Uterus (tissue), 4 donors: ENCODE data around the gene SBF2. TPM values are rescaled to one million over a fixed set of nuclear protein-coding genes. Genes with fewer than 3 reads are reported as not detected.
A peak's percentile ranks its signal among the peaks of the same experiment; 100 is the strongest.

Experiments
- DNase-seq, 2 donors: peaks; one replicate each; pipeline ENCODE4 v3.0.0-alpha.2; 2019 to 2020
- H3K27ac ChIP-seq, 2 donors: fragments of 200-600 bp; sonication (generic); 1 replicate in 1 of 2; 2 replicates in 1 of 2; pipeline ENCODE4 v1.5.1; 2016 to 2018
- H3K27me3 ChIP-seq, 2 donors: fragments of 200-600 bp; sonication (generic); one replicate each; pipeline ENCODE4 v1.5.1; 2018 to 2019; ENCODE audit warnings: control low read depth in 1 of 2
- H3K36me3 ChIP-seq, 2 donors: fragments of 200-600 bp; sonication (generic); one replicate each; pipeline ENCODE4 v1.5.1; 2019; ENCODE audit warnings: control low read depth in 1 of 2
- H3K4me1 ChIP-seq, 2 donors: fragments of 200-600 bp; sonication (generic); one replicate each; pipeline ENCODE4 v1.5.1; 2018 to 2019; ENCODE audit warnings: control low read depth in 1 of 2
- H3K4me3 ChIP-seq, 2 donors: fragments of 200-600 bp; sonication (generic); 1 replicate in 1 of 2; 2 replicates in 1 of 2; pipeline ENCODE4 v1.5.1; 2018 to 2019; ENCODE audit warnings: mild to moderate bottlenecking in 1 of 2
- H3K9me3 ChIP-seq, 2 donors: fragments of 200-600 bp; sonication (generic); one replicate each; pipeline ENCODE4 v1.5.1; 2019; ENCODE audit warnings: control low read depth in 1 of 2
- POLR2A ChIP-seq, 2 donors: fragments of 450-650 bp; IDR thresholded peaks; one replicate each; pipeline ENCODE4 v1.6.1; 2016; ENCODE audit warnings: antibody characterized with exemption in 2 of 2, mild to moderate bottlenecking in 1 of 2, moderate library complexity in 1 of 2
- intact Hi-C: fragments of 100-400 bp; cut with DNase I; formaldehyde crosslinking; loops from one replicate; pipeline ENCODE4 v1.15.1; 2023; ENCODE audit warnings: low total_unique reads
- total RNA-seq, 4 donors: library from RNA; depleted of rRNA in 3 of 4; stranded (reverse); fragments of >200 nt in 3 of 4; gene quantifications; one replicate each; pipeline versions ENCODE4 v1.1.0 to v1.2.4, GENCODE V29; 2014 to 2023
- TF ChIP-seq, protein P1 (sequence below), 4 experiments: fragments of 200-600 bp in 2 of 4; fragments of 450-650 bp in 2 of 4; sonication (generic) in 2 of 4; IDR thresholded peaks; one replicate each; pipeline ENCODE4 v1.5.1; 2016 to 2019; ENCODE audit warnings: antibody characterized with exemption in 4 of 4, mild to moderate bottlenecking in 2 of 4, moderate library complexity in 1 of 4
- donor health status: DM: yes; HTN: yes; CAD: no.

Gene SBF2
- total RNA-seq, 4 donors from 2014 or later: 45.0 to 202 (median 98.0) TPM

DNA sequence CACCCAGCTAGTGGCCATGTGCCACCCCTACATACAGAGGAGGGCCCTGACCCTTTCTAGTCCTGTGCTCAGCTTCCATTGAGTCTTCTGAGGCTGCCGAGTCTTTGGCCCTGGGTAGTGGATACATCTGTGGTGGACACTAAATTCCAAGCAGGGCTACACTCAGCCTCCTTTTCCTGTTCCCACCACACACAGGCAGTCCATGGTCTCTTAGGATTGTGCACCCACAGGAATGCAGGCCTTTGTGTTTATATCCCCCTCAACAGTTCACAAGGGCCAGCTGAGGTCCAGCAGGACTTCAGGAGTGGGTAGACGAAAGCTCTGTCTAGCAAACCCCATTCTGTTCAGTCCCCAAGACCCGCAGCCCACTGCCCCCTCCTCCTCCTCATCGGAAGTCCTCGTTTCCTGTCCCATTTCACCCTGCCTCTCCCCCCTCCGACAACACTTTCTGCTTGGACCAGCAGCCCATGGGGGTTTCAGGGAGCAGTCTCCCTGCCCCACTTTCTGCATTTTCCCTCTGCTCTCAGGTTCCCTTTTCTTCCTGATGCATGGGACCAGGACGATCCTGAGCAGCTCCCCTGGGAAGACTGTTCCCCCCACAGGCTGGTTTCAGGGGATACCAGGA lies 538.3 kb downstream of the SBF2 start:
- peak overlapping the region; percentile 15 to 61 for H3K27ac ChIP-seq
- no peaks in the 10 kb centered on the region for H3K27me3 ChIP-seq
- no peaks in the 10 kb centered on the region for H3K36me3 ChIP-seq
- intact Hi-C loops: loop anchor here (10.0 kb wide), 2 partner anchors 219 to 569 kb away; no protein-coding TSS in a partner anchor
- peaks cover 7 to 9% of the 10 kb centered on the region in 2 donors for H3K4me1 ChIP-seq
- DNase-seq: no peak
- no peak overlapping the region for H3K4me3 ChIP-seq
- H3K9me3 ChIP-seq: no peaks in the 10 kb centered on the region
- TF ChIP-seq, protein P1, sequence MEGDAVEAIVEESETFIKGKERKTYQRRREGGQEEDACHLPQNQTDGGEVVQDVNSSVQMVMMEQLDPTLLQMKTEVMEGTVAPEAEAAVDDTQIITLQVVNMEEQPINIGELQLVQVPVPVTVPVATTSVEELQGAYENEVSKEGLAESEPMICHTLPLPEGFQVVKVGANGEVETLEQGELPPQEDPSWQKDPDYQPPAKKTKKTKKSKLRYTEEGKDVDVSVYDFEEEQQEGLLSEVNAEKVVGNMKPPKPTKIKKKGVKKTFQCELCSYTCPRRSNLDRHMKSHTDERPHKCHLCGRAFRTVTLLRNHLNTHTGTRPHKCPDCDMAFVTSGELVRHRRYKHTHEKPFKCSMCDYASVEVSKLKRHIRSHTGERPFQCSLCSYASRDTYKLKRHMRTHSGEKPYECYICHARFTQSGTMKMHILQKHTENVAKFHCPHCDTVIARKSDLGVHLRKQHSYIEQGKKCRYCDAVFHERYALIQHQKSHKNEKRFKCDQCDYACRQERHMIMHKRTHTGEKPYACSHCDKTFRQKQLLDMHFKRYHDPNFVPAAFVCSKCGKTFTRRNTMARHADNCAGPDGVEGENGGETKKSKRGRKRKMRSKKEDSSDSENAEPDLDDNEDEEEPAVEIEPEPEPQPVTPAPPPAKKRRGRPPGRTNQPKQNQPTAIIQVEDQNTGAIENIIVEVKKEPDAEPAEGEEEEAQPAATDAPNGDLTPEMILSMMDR (IDR thresholded peaks at IDR 0.05): no peak
- TF ChIP-seq POLR2A (IDR thresholded peaks at IDR 0.05): no peak

DNA sequence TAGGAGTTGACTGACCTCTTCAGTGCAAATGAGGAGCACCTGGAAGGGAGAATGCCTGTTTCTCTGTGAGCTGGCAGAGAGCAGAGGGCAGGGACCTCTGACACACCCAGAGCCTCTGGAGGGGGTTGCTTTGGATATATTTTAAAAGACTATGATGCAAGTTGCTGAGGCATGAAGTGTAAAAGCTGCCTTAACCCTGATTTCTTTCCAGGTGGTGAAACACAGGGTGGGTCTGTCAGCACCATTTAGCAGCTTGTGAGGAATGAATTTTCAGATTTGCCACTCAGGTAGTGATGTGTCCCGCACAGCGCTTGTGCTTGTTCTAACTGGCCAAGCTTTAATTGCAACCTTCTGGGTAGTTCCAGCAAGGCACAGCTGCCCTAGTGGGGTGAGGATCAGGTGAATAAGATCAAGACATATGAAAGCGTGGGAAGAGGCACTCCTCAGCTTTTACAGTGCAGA lies 540.0 kb downstream of the SBF2 start:
- no peaks in the 10 kb centered on the region for H3K9me3 ChIP-seq
- peaks cover under 1 to 3% of the 10 kb centered on the region in 2 donors for H3K4me1 ChIP-seq
- DNase-seq: no peak
- H3K36me3 ChIP-seq: no peaks in the 10 kb centered on the region
- H3K27me3 ChIP-seq: no peaks in the 10 kb centered on the region
- H3K27ac ChIP-seq: peak overlapping the region; percentile 49 to 61
- TF ChIP-seq, protein P1 (IDR thresholded peaks at IDR 0.05): no peak
- TF ChIP-seq POLR2A (IDR thresholded peaks at IDR 0.05): no peak
- H3K4me3 ChIP-seq: no peak overlapping the region
- intact Hi-C loops: loop anchor here (10.0 kb wide), 2 partner anchors 221 to 571 kb away; no protein-coding TSS in a partner anchor

DNA sequence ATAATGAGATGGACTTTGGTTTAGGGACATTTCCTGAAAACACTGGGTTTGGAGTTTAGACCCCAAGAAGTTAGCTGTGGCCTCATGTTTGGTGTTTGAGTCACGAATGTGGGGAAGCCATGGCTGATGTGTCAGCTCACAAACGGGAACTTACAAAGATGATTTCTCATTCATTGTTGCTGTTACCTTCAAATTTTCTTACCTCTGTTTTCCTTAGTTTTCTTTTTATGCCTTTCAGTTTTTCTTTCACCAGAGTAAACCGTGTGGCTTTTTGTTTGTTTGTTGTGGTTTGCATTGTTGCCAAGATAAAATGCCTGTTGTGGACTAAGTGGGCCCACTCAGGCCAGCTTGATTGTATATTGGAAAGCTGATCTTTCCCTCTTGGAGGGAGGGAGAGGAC lies 541.0 kb downstream of the SBF2 start:
- no peaks in the 10 kb centered on the region for H3K27me3 ChIP-seq
- no peaks in the 10 kb centered on the region for H3K36me3 ChIP-seq
- intact Hi-C loops: loop anchor here (10.0 kb wide), 2 partner anchors 222 to 572 kb away; no protein-coding TSS in a partner anchor
- H3K4me1 ChIP-seq: peaks cover 0 to 3% of the 10 kb centered on the region in 2 donors
- no peak overlapping the region for H3K4me3 ChIP-seq
- no peak overlapping the region for H3K27ac ChIP-seq
- no peaks in the 10 kb centered on the region for H3K9me3 ChIP-seq
- no peak for TF ChIP-seq POLR2A (IDR thresholded peaks at IDR 0.05)
- TF ChIP-seq, protein P1 (IDR thresholded peaks at IDR 0.05): no peak
- no peak for DNase-seq

DNA sequence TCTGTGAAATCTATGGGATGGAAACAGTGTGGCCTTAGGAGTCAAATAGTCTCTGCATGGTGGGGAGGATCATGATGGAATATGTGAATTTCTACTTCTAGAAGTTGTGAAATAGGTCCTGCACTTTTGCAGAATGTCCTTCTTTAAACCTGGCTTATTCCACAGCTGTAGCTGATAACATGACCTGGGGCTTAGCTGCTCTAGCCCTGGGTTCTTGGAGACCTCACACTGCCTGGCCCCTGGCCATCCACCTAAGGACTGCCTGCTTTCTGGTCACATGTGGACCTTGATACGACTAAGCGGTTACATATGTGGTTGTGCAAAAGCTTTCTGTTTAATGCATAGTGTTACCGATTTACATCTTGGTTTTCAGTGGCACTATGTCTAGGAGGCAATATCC lies 541.9 kb downstream of the SBF2 start:
- no peaks in the 10 kb centered on the region for H3K4me1 ChIP-seq
- H3K9me3 ChIP-seq: no peaks in the 10 kb centered on the region
- no peaks in the 10 kb centered on the region for H3K36me3 ChIP-seq
- TF ChIP-seq POLR2A (IDR thresholded peaks at IDR 0.05): no peak
- TF ChIP-seq, protein P1 (IDR thresholded peaks at IDR 0.05): no peak
- intact Hi-C loops: loop anchor here (10.0 kb wide), 2 partner anchors 223 to 573 kb away; no protein-coding TSS in a partner anchor
- no peak overlapping the region for H3K27ac ChIP-seq
- H3K4me3 ChIP-seq: no peak overlapping the region
- H3K27me3 ChIP-seq: no peaks in the 10 kb centered on the region
- DNase-seq: no peak

DNA sequence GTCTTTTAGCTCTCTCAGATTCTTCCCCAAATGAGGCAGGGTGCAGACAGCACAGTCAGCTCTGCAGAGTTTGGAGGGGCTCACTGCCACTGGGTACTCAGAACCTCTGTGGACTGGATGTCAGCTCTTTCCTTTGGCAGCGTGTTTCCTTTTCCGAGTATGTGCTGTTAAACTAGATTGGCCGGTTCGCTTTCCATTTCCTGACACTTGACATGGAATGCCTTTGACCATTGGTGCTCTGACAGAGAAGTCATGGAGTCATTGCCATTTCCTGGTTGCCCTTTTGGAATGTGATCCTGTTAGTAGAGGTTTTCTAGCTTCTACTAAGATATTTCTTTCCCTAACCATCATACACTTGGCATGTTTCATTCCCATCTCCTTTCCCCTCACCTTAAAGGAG lies 543.5 kb downstream of the SBF2 start:
- intact Hi-C loops: loop anchor here (10.0 kb wide), 2 partner anchors 224 to 574 kb away; no protein-coding TSS in a partner anchor
- Histone ChIP-seq H3K27me3 (no peaks in the 10 kb centered on the region), H3K4me3 (no peak overlapping the region), H3K27ac (no peak overlapping the region), H3K4me1 (no peaks in the 10 kb centered on the region), H3K9me3 (no peaks in the 10 kb centered on the region), H3K36me3 (no peaks in the 10 kb centered on the region)
- TF ChIP-seq POLR2A (IDR thresholded peaks at IDR 0.05): no peak
- TF ChIP-seq, protein P1 (IDR thresholded peaks at IDR 0.05): no peak
- no peak for DNase-seq
